HG03175 (cell line): Measurements from ENCODE around the gene MYRIP.
A peak's percentile ranks its signal among the peaks of the same experiment; 100 is the strongest.

Source experiments
- ATAC-seq: cut with Tn5 transposase; IDR thresholded peaks from one replicate; pipeline ENCODE4 v1.9.1; 2021; ENCODE audit warnings: mild to moderate bottlenecking, moderate library complexity; ENCODE audit not compliant: unreplicated experiment

Gene MYRIP

DNA sequence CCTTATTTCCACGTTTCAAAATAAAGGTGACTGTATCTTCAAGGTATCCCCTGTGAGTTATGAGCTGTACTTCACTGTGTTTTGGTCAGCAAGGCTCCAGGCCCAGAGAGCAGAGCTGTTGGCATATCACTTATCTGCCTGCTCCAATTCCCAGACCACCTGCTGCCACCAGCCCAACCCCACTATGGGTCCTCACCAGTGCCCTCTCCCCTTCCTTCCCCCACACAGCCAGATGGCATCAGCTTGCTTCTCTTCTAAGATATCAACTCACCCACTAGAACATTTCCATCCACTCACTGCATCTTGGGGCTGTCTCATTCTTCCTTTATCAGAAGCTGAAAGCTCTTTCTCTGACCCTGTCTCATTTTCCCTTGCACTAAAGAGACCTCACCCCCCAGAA, 363.2 kb downstream of the MYRIP start:
- ATAC-seq: no peak

DNA sequence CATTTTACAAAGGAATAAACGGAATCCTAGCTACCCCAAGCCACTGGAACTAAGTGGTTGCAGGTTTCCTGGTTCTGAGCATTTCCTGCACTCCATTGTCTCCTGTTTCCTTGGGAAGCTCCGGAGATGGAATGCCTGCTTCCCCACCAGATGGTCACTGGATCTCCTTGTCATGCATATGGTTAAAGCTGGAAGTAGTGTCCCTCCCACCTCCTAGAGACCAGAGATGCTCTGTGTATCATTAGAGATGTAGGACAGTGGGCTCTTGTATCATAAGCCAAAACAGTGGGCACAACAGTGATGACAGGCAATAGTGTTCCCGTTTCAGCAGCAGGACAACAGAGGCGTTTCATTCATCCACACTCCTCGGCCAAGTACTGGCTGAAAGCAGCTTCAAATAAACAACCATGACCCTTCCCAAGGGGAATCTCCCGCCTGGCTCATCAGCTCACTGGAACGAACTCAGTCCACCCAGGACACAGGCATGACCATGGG, 363.9 kb downstream of the MYRIP start:
- no peak for ATAC-seq

GRCh38 chr3:40178012-40178594, 368.7 kb downstream of the MYRIP start:
- no peak for ATAC-seq

GRCh38 chr3:40179016-40179415, 369.6 kb downstream of the MYRIP start:
- ATAC-seq: peak; percentile 64

DNA sequence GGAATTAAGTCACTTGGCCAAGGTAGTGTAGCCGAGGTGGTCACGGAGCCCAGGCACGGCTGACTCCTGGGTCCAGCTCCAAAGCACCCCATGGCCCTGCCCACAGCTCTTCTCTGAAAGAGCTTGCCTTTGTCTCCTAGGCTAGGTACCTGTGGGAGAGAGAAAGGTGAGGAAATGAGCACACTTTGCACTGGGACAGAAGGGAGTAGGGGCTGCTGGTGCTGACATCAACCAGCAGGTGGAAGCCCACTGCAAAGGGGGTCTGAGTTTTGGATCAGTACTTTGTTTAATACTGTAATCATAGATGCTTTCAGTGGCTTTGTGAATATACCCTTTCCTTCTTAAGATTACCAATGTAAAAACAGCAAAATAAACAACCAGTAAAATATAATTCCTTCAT, 371.8 kb downstream of the MYRIP start:
- no peak for ATAC-seq

DNA sequence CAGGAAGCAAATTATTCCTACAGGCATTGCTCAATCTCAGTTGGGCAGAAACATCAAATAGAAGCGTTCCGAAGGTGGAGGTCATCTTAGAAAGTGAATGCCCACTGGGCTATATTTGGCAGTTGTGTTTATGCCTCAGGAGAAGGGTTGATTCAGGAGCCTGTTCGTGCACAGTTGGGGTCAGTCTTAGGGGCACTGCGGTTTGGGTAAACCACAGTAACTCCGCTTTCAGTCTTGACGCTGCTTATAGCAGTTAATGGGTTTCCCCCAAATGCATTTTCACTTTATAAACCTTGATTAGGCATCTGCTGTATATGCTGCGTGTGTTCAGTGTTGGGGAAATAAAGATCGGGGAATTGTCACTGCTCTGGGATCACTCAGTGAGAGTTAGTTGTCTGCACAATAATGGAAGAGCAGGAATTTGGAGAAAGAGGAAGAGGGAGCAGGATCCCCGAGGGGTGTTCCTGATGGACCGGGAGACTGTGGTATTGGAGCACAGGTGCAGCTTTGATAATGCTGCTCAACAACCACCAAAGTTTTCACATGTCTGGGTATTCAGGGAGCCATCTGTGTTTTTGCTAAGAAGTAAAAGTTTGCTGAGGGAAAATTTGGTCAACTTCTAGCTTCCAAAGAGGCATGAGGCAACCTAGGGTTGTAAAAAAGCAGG, 375.8 kb downstream of the MYRIP start:
- no peak for ATAC-seq

GRCh38 chr3:40186508-40186907, 377.1 kb downstream of the MYRIP start:
- no peak for ATAC-seq

DNA sequence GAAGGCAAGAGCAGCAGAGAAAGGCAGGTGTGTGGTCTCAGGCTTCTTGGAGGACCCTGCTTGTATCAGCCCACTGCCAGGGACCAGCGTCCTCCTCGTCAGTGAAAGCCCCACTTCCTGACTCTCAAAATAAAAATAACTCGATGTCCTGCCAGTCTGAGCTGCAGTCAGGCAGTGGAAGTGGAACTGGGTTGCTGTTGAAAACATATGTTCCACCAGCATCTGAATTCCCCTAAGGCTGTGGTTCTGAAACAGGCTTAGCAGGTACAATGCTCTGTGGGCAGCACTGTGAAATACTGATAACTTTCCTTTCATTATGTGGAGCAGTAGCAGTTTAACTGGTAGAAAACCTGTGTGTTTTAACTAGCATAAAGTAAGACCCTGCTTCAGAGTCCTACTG, 378.5 kb downstream of the MYRIP start:
- peak; percentile 73 for ATAC-seq

DNA sequence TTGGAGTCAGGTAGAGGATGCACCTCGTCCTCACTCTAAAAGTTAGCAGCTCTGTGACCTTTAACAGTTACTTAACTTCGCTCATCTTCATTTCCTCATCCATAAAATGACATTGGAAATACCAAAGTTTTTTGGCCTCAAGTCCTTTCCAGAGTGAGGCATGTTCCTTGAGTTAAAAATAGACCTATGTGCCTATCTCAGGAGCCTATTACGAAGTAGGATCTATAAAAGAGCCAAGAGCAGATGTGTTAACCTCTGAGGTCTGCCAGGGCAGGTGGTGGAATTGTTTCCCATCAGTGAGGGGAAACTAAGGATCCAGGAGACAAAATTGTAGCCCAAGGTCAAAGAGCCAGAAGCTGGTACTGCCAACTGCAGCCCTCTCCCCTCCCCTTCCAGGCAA, 379.7 kb downstream of the MYRIP start:
- no peak for ATAC-seq

GRCh38 chr3:40190056-40190455, 380.6 kb downstream of the MYRIP start:
- ATAC-seq: no peak

GRCh38 chr3:40191251-40191650, 381.8 kb downstream of the MYRIP start:
- ATAC-seq: no peak

DNA sequence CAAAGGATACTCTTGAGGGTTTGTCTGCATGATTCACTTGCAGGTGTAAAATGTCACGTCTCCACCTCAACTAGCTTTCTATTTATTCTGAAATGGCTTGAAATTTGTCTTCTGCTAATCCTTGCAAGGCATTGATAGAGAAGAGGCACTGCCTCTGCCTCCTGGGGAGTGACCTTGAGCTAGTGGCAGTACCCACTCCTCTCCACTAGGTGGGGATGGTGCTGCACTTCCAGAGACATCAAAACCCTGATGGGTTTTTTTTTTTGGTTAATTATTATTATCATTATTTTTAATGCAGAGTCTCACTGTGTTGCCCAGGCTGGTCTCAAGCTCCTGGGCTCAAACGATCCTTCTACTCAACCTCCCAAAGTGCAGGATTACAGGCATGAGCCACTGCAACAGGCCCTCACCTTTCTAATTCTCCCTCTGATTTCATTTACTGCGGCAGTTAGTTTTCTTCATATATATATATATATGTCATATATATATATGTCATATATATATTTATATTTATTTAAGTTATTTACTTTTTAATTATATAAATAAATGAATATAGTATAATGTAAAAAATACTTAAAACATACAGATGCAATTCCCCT, 382.5 kb downstream of the MYRIP start:
- peak; percentile 67 for ATAC-seq

- ATAC-seq: no peak
Observed at GRCh38 chr3:40192628-40193027, 383.2 kb downstream of the MYRIP start.

DNA sequence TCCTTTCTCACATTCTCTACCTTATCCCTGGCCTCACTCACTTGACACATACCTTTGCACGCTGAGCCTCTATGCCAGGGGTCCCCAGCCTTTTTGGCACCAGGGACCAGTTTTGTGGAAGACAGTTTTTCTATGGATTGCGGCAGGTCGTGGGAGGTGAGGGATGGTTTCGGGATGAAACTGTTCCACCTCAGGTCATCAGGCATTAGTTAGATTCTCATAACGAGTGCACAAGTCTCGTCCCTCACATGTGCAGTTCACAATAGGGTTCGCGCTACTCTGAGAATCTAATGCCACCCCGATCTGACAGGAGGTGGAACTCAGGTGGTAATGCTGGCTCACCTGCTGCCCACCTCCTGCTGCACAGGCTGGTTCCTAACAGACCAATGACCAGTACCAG, 387.6 kb downstream of the MYRIP start:
- ATAC-seq: no peak

- ATAC-seq: no peak
Observed at GRCh38 chr3:40200692-40201316, 391.4 kb downstream of the MYRIP start.

GRCh38 chr3:40201770-40202169, 392.4 kb downstream of the MYRIP start:
- ATAC-seq: no peak

GRCh38 chr3:40206522-40206921, 397.1 kb downstream of the MYRIP start:
- ATAC-seq: no peak

GRCh38 chr3:40207796-40208195, 398.4 kb downstream of the MYRIP start:
- ATAC-seq: no peak

DNA sequence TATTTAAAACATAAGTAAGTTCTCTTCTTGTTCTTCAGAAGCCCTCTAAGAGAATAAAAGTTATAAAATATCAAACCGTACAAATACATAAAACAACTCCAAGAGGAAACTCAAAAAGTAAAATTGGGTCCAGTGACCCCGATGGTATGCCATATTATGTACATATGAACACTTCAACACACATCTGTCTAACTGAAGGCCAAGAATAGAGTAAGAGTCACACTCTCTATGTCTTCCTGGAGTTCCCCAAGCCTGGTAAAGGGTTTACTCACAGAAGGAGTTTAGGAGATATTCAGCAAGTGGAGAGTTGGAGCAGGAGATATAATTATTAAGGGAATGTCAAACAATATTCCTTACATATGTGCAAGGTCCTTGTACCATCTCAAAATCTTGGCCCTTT, 398.8 kb downstream of the MYRIP start:
- ATAC-seq: no peak

DNA sequence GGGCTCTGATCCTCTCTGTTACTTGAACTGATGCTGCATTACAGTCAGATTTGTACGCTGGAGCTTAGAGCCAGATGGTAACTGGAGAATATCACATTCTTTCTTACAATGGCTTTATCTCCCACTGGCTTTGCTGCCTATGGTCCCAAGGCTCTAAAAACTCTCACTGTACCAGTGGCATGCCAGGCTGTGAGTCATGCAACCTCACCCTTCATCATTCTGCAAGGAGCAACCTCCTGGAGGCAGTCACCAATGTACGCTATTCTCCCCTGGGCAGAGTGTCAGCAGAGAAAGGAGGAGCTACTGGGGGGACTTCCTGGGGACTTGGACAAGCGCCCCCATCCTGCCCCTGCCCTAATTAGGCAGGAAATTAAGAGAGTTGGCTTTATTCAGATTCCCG, 402.2 kb downstream of the MYRIP start:
- no peak for ATAC-seq

DNA sequence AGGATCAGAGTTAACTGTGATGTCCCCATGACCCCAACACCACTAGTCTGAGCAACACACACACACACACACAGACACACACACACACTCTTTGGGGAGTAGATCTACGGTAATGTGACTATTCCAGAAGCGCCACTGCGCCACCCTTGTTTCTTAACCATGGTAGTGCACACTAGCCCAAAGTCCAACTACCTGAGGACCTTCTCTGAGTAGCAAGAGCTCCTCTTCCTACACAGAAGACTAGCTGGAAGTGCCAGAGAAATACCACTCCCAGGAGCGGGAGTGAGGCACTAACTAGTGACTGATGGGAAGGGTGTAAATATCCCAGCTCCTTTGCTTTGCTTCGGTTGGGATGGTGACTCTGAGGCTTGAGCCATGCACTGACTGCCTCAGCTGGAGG, 404.1 kb downstream of the MYRIP start:
- ATAC-seq: no peak

GRCh38 chr3:40215015-40215414, 405.6 kb downstream of the MYRIP start:
- ATAC-seq: no peak
